Memory B cell (primary cell): ENCODE data around the gene LTB4R.

Experiments
- ATAC-seq: fragments of 150-1000 bp; cut with Tn5 transposase; 2 replicates; pipeline ENCODE4 v1.10.0; 2021; ENCODE audit warnings: low read depth, mild to moderate bottlenecking, moderate library complexity
- DNase-seq, 2 donors: peaks; one replicate each; pipeline ENCODE4 v3.0.0; 2022; ENCODE audit warnings: low spot score in 2 of 2
- H3K27ac Mint-ChIP-seq: one replicate; pipeline ENCODE4 v1.8.0; 2022; ENCODE audit warnings: mild to moderate bottlenecking, moderate library complexity, mixed read lengths
- H3K27me3 Mint-ChIP-seq: one replicate; pipeline ENCODE4 v1.8.0; 2022; ENCODE audit warnings: mixed read lengths
- H3K36me3 Mint-ChIP-seq: one replicate; pipeline ENCODE4 v1.8.0; 2022; ENCODE audit warnings: mild to moderate bottlenecking, mixed read lengths
- H3K4me1 Mint-ChIP-seq: one replicate; pipeline ENCODE4 v1.8.0; 2022; ENCODE audit warnings: mixed read lengths
- H3K4me3 Mint-ChIP-seq: one replicate; pipeline ENCODE4 v1.8.0; 2022; ENCODE audit warnings: mild to moderate bottlenecking, moderate library complexity, mixed read lengths
- H3K9me3 Mint-ChIP-seq: one replicate; pipeline ENCODE4 v1.8.0; 2022; ENCODE audit warnings: mixed read lengths

Gene LTB4R

GRCh38 chr14:24271834-24272263, 39.5 kb upstream of the LTB4R start:
- Mint-ChIP-seq H3K36me3 (peaks cover 10% of the 10 kb centered on the region), H3K9me3 (no peaks in the 10 kb centered on the region), H3K4me1 (peaks cover 33% of the 10 kb centered on the region), H3K27ac (peak overlapping the region; percentile 99), H3K4me3 (peak overlapping the region; percentile 90), H3K27me3 (no peaks in the 10 kb centered on the region)
- no peak for DNase-seq
- no peak for ATAC-seq

GRCh38 chr14:24272467-24272866, 38.8 kb upstream of the LTB4R start:
- DNase-seq = no peak
- H3K36me3 Mint-ChIP-seq = peaks cover 4% of the 10 kb centered on the region
- H3K4me1 Mint-ChIP-seq = peaks cover 33% of the 10 kb centered on the region
- H3K9me3 Mint-ChIP-seq = no peaks in the 10 kb centered on the region
- no peak for ATAC-seq
- no peaks in the 10 kb centered on the region for H3K27me3 Mint-ChIP-seq
- H3K27ac Mint-ChIP-seq = peak overlapping the region; percentile 99
- H3K4me3 Mint-ChIP-seq = peak overlapping the region; percentile 67

- Mint-ChIP-seq H3K27me3 (no peaks in the 10 kb centered on the region), H3K36me3 (peaks cover 5% of the 10 kb centered on the region), H3K27ac (peak overlapping the region; percentile 99), H3K9me3 (peaks cover 4% of the 10 kb centered on the region), H3K4me3 (peak overlapping the region; percentile 30), H3K4me1 (peaks cover 43% of the 10 kb centered on the region)
- no peak for DNase-seq
- ATAC-seq = no peak
Observed at GRCh38 chr14:24273422-24273998, 37.8 kb upstream of the LTB4R start.

GRCh38 chr14:24274101-24274543, 37.2 kb upstream of the LTB4R start:
- DNase-seq (peak; percentile 47 to 77), ATAC-seq (peak; percentile 49)
- H3K4me1 Mint-ChIP-seq = peaks cover 47% of the 10 kb centered on the region
- peaks cover 5% of the 10 kb centered on the region for H3K36me3 Mint-ChIP-seq
- peak overlapping the region; percentile 99 for H3K27ac Mint-ChIP-seq
- no peaks in the 10 kb centered on the region for H3K27me3 Mint-ChIP-seq
- peak overlapping the region; percentile 15 for H3K4me3 Mint-ChIP-seq
- H3K9me3 Mint-ChIP-seq = peaks cover 6% of the 10 kb centered on the region

GRCh38 chr14:24277071-24277470, 34.2 kb upstream of the LTB4R start:
- no peaks in the 10 kb centered on the region for H3K27me3 Mint-ChIP-seq
- peaks cover 3% of the 10 kb centered on the region for H3K36me3 Mint-ChIP-seq
- H3K4me3 Mint-ChIP-seq = no peak overlapping the region
- ATAC-seq (no peak), DNase-seq (no peak)
- H3K27ac Mint-ChIP-seq = peak overlapping the region; percentile 98
- peaks cover 63% of the 10 kb centered on the region for H3K4me1 Mint-ChIP-seq
- peaks cover 6% of the 10 kb centered on the region for H3K9me3 Mint-ChIP-seq

GRCh38 chr14:24277606-24278321, 33.5 kb upstream of the LTB4R start:
- Mint-ChIP-seq H3K36me3 (peaks cover 3% of the 10 kb centered on the region), H3K27me3 (no peaks in the 10 kb centered on the region), H3K4me1 (peaks cover 59% of the 10 kb centered on the region), H3K27ac (peak overlapping the region; percentile 98), H3K4me3 (peak overlapping the region; percentile 63), H3K9me3 (peaks cover 6% of the 10 kb centered on the region)
- DNase-seq (no peak), ATAC-seq (peak; percentile 15)

- peaks cover 6% of the 10 kb centered on the region for H3K9me3 Mint-ChIP-seq
- peak overlapping the region; percentile 63 for H3K4me3 Mint-ChIP-seq
- H3K27ac Mint-ChIP-seq = peak overlapping the region; percentile 98
- DNase-seq (no peak), ATAC-seq (no peak)
- H3K36me3 Mint-ChIP-seq = peaks cover 3% of the 10 kb centered on the region
- no peaks in the 10 kb centered on the region for H3K27me3 Mint-ChIP-seq
- H3K4me1 Mint-ChIP-seq = peaks cover 55% of the 10 kb centered on the region
Observed at GRCh38 chr14:24278424-24278823, 32.9 kb upstream of the LTB4R start.

GRCh38 chr14:24279301-24280186, 31.8 kb upstream of the LTB4R start:
- Mint-ChIP-seq H3K9me3 (peaks cover 6% of the 10 kb centered on the region), H3K36me3 (peaks cover 3% of the 10 kb centered on the region), H3K4me3 (no peak overlapping the region), H3K4me1 (peaks cover 52% of the 10 kb centered on the region), H3K27me3 (no peaks in the 10 kb centered on the region), H3K27ac (peak overlapping the region; percentile 98)
- peak; percentile 86 for ATAC-seq
- peak; percentile 51 to 64 for DNase-seq

GRCh38 chr14:24280797-24281460, 30.4 kb upstream of the LTB4R start:
- peaks cover 3% of the 10 kb centered on the region for H3K36me3 Mint-ChIP-seq
- H3K27ac Mint-ChIP-seq = peak overlapping the region; percentile 98

GRCh38 chr14:24281636-24282035, 29.7 kb upstream of the LTB4R start:
- Mint-ChIP-seq H3K4me1 (peaks cover 52% of the 10 kb centered on the region), H3K36me3 (peaks cover 3% of the 10 kb centered on the region), H3K27me3 (no peaks in the 10 kb centered on the region), H3K27ac (peak overlapping the region; percentile 98), H3K4me3 (no peak overlapping the region), H3K9me3 (peaks cover 6% of the 10 kb centered on the region)
- DNase-seq (no peak), ATAC-seq (no peak)

More at GRCh38 chr14:24280797-24281460, 30.4 kb upstream of the LTB4R start:
- Mint-ChIP-seq H3K4me3 (no peak overlapping the region), H3K9me3 (peaks cover 6% of the 10 kb centered on the region), H3K4me1 (peaks cover 52% of the 10 kb centered on the region), H3K27me3 (no peaks in the 10 kb centered on the region)
- no peak for DNase-seq
- ATAC-seq = no peak

GRCh38 chr14:24282736-24283135, 28.6 kb upstream of the LTB4R start:
- DNase-seq (no peak), ATAC-seq (no peak)
- peak overlapping the region; percentile 98 for H3K27ac Mint-ChIP-seq
- H3K36me3 Mint-ChIP-seq = peaks cover 3% of the 10 kb centered on the region
- H3K27me3 Mint-ChIP-seq = no peaks in the 10 kb centered on the region
- peaks cover 6% of the 10 kb centered on the region for H3K9me3 Mint-ChIP-seq
- peaks cover 42% of the 10 kb centered on the region for H3K4me1 Mint-ChIP-seq
- no peak overlapping the region for H3K4me3 Mint-ChIP-seq

- ATAC-seq (no peak), DNase-seq (no peak)
- no peaks in the 10 kb centered on the region for H3K36me3 Mint-ChIP-seq
- H3K9me3 Mint-ChIP-seq = no peaks in the 10 kb centered on the region
- H3K27ac Mint-ChIP-seq = no peak overlapping the region
- H3K27me3 Mint-ChIP-seq = no peaks in the 10 kb centered on the region
- peaks cover 30% of the 10 kb centered on the region for H3K4me1 Mint-ChIP-seq
- H3K4me3 Mint-ChIP-seq = no peak overlapping the region
Observed at GRCh38 chr14:24283796-24284460, 27.4 kb upstream of the LTB4R start.

GRCh38 chr14:24284501-24285035, 26.7 kb upstream of the LTB4R start:
- peaks cover 25% of the 10 kb centered on the region for H3K4me1 Mint-ChIP-seq
- no peak for ATAC-seq
- no peak overlapping the region for H3K27ac Mint-ChIP-seq

More at GRCh38 chr14:24284501-24285035, 26.7 kb upstream of the LTB4R start:
- Mint-ChIP-seq H3K27me3 (no peaks in the 10 kb centered on the region), H3K9me3 (no peaks in the 10 kb centered on the region), H3K36me3 (no peaks in the 10 kb centered on the region), H3K4me3 (no peak overlapping the region)
- DNase-seq = no peak
